Stimulated activated CD4-positive, alpha-beta T cell treated with anti-CD3 and anti-CD28 coated beads, Interleukin-15, amount 100 ng/mL, for 1 hour (primary cell): ENCODE results near the gene ADRB1.

Experiments used
- DNase-seq, 2 donors: peaks; one replicate each; pipeline ENCODE4 v3.0.0-alpha.2; 2020; ENCODE audit warnings: low read depth in 1 of 2, low spot score in 1 of 2

The ADRB1 gene

DNA sequence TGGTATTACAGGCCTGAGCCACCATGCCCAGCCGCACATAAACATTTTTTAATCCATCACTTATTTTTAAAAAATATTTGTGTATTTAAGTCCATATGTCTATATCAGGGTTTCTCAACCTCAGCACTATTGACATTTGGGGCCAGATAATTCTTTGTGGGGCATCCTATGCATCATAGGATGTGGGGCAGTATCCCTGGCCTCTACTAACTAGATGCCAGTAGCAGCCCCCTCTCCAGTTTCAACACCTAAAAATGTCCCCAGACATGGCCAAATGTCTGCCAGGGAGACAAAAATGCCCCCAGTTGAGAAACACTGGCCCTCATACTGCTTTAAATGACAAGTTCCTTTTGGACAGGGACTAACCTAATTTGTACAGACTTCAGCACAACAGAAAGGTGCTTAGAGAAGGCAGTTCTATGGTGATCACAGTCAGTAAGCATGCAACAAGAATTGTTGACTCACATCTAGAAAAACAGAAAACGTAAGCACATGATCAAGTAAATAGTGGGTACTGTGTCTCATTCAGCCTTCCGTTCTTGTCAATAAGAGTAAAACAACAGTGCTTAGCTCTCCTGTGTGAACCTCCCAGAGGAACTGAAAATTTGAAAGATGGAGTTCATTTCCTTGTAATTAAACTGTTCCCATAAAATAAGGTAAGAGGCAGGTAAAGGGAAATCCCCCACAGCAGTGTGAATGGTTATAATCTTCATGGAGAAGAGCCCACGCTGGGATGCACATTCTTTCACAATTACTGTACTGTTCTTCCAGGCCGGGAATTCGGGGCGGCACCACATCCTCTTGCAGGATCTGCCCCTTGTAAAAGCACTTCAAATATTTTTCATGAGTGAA lies 17.3 kb upstream of the ADRB1 start:
- no peak for DNase-seq

DNA sequence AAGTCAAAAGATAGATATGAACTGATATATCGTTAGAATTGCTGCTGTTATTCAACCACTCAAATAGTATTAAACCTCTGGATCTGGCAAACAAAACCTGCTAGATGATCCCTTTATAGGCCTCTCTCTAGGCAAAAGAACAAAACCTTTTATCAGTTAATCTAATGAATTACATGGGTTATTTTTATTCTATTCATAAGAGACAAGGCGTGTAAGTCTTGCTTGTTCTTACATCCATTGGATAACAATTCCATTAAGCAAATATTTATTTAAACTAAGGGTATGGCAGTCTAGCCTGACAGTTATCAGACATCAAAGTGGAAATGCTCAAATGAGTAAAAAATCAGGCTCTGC lies 16.6 kb upstream of the ADRB1 start:
- DNase-seq = no peak

DNA sequence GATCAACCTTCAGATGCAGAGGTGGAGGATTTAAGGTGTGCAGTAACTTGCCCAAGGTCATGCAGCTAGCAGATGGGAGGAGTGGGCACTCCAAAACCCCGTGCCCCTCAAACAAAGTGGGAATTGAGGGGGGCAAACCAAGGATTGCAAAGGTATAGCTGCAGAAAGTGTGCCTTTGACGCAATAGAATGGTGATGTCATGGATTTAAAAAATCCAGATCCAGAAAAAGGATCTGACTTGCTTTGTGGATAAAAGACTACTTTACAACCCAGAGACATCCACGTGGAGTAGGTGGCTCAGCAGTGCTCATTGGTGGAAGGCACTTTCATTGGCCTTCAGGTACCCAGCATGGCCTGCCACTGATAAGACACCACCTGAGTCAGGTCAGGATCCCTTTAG lies 15.7 kb upstream of the ADRB1 start:
- no peak for DNase-seq

DNA sequence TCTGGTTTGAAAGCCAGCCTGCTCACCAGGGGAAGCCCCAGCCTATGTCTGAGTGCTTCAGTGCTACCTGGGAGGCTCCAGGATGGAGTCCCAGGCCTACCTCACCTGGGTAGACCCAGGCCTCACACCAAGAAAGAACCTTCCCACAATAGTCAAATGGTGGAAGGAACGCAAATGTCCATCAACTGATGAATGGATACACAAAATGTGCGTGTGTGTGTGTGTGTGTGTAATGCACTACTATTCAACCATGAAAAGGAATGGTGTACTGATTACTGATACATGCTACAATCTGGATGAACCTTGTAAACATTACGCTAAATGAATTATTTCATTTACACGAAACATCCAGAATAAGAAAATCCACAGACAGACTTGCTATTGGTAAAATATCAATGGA lies 15.2 kb upstream of the ADRB1 start:
- no peak for DNase-seq

DNA sequence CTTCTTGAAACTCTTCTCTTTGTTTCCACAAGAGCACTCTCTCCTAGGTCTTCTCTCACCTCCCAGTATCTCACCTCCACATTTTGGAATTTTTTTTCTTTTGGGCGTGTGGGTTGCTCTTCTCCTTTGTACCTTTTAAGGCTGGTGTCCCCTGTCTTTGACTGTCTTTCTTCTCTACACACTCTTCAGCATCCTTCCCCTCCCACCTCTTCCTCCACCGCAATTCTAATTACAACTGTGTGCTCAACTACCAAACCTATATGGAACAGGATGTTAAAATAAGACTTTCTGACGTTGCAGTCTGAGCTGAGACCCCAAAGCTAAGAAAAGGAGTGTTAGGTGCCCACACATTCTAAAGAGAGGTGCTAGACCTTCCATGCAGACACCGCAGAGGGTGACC lies 14.0 kb upstream of the ADRB1 start:
- no peak for DNase-seq

DNA sequence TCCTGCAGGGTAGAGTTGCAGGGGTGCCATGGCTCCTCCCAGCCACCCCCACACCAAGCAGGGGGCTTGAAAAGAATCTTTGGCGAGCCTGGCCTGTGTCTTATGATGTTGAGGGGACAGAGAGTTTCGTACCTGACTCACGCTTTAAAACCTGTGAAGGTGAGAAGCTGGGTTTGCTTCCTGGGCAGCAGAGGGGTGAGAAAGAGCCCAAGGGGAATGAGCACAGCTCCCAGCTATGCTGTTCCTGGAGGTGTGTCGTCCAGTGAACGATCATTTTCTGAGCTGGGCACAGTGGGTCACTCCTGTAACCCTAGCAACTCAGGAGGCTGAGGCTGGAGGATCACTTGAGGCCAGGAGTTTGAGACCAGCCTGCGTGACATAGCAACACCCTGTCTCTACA lies 13.5 kb upstream of the ADRB1 start:
- DNase-seq = no peak

DNA sequence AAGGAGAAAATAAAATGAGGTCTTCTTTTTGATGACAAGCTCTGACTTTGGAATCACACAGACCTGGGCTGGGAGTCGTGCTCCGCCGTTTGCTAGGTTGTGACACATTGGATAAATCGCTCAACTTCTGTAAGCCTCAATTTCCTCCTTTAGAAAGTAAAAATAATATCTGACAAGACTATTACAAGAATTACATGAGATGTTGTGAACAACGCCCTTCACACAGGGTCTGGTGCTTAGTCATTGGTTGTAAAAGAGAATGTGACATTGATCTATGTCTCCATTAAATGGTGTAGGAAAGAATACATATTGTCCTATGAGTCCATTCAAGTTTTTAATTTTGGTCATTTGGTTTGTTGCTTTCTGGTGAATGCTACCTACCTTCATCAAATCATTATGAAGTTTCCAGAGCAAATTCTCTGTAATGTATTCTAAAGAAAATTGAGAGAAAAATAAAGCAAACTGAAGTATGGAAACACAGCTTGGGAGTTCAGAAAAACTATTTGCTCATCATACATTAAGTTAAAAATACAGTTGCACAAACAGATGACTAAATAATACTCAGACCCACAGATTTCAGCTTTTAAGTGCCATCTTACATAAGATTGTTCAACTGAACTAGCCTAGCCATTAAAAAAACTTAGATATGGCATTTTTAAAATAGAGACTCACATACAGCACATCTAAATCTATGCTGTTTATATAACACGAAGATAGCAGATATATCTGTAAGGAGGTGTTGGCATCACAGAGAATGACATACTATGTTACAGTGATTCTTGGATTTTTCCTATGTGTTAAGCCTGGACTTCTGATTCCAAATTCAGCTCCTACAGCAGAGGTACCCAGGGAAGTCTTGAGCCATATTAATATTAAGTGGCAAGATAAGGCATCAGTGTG lies 12.3 kb upstream of the ADRB1 start:
- DNase-seq = no peak

DNA sequence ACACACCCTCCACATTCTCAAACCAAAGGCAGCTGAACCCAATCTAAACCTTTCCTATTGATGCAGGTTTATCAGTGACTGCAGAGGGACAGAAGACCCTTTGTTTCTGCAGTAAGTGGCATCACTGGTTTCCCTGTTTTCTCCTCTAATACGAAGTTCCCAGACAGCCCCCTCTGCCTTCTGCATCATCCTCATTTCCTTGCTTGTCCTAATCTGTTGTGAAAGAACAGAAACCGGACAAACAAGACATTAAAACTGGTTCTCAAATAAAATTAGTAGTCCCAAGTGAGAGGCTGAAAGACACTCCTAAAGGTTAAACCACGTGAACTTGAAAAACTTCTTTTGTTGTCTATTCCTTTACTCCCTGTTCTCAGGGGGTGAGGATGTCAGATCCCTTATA lies 10.1 kb upstream of the ADRB1 start:
- DNase-seq = no peak

DNA sequence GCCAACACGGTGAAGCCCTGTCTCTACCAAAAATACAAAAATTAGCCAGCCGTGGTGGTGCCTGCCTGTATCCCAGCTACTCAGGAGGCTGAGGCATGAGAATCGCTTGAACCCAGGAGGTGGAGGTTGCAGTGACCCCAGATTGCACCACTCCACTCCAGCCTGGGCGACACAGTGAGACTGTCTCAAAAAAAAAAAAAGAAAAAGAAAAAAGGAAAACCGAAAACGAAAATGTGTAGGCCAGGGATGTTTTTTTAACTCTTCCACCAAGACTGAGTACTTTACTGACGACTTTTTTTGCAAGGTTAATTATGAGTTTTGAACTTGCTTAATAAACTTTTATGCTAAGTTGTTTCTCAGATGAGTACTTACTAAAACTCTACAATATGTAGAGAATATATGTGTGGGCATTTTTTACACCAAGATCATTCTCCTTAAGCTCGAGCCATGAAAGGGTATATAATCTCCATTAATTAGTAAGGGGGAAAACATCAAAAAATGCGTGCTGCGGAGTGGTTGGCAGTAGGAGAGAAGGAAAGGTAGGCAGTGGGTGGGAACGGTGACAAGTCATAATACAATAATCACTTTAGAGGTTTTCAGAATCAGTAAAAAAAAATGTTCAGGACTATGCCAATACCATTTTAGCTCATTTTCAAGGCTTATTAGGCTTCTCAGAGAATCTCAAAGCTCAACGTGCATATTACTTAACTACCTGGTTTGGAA lies 8.6 kb upstream of the ADRB1 start:
- DNase-seq = no peak

DNA sequence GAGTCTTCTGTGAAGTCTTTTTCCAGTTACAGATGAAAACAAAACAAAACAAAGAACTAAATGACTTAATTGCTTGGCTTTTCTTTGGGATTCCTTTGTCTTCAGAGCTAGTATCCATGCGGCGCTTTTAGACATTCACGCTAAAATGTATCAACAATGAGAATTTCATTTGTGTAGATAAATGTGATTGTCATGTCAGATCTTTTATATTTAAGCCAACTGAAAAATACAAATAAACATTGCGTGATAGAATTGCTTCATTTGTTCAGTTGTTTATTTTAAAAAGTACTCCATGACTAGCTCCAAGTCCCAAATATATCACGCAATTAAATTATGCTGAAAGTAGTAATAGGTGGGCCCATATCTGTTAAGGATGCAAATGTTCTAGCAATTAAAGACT lies 7.9 kb upstream of the ADRB1 start:
- no peak for DNase-seq

DNA sequence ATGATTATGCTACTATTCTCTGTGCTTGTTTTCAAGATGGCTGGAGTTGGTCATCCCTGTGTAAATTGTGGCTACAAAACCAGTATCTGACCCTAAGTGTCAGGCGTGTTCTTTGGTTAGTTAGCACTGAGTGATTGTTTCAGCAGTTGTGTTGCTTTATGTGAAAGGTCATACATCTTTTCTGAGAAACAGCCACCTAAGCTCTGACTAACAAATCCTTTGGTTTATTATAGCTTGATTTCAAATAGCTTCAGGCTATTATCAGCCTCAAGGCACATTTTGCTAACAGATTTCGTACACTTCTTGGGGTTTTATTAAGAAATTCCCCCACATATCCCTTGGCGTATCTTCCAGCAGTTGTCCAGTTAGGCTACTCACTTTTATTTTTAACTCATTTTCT lies 4.8 kb upstream of the ADRB1 start:
- no peak for DNase-seq

DNA sequence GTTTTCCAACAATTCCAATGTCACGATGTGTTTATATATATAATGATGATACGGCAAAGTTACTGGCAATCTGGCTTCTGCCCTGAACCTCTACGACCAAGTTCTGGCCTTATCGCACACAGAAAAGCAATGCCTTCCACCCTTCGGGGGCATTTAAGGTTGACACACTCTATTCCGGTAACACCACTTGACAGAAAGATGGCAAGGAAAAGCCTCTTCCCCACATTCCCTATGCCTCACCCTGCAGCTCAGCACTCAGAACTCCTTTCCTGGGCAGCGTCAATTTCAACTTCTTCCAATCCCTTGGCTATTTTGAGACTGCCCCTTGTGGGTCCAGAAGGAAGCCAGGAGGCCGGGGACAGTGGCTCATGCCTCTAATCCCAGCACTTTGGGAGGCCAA lies 2.5 kb upstream of the ADRB1 start:
- no peak for DNase-seq

DNA sequence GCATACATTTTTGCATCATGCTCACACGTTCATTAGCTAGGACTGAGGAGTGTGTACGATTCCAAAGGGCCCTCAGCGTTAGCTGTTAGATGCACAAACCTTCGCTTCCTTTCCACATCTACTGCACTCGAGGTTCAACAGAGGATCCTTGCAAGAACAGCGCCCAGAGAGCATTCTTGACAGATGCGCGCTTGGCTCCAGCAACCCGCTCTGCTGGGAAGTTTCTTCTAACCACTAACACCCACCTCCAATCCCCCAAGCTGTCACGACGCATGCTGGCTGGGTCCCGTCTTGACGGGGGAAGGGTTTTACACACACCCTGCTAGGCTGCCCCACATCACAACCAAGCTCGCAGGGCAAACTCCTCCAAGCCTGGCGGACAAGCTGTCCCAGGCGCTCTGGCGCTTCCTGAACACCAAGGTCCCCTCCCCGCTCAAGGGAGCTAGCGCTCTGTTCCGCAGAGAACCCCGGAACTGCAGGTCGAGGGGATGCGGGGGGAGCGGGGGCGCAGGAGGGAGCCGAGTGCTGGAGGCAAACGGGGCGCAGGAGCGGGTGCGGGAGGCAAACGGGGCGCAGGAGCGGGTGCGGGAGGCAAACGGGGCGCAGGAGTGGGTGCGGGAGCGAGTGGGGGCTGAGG lies 653 bp upstream of the ADRB1 start:
- DNase-seq = no peak

DNA sequence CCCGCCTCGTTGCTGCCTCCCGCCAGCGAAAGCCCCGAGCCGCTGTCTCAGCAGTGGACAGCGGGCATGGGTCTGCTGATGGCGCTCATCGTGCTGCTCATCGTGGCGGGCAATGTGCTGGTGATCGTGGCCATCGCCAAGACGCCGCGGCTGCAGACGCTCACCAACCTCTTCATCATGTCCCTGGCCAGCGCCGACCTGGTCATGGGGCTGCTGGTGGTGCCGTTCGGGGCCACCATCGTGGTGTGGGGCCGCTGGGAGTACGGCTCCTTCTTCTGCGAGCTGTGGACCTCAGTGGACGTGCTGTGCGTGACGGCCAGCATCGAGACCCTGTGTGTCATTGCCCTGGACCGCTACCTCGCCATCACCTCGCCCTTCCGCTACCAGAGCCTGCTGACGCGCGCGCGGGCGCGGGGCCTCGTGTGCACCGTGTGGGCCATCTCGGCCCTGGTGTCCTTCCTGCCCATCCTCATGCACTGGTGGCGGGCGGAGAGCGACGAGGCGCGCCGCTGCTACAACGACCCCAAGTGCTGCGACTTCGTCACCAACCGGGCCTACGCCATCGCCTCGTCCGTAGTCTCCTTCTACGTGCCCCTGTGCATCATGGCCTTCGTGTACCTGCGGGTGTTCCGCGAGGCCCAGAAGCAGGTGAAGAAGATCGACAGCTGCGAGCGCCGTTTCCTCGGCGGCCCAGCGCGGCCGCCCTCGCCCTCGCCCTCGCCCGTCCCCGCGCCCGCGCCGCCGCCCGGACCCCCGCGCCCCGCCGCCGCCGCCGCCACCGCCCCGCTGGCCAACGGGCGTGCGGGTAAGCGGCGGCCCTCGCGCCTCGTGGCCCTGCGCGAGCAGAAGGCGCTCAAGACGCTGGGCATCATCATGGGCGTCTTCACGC lies 825 bp downstream of the ADRB1 start:
- no peak for DNase-seq

DNA sequence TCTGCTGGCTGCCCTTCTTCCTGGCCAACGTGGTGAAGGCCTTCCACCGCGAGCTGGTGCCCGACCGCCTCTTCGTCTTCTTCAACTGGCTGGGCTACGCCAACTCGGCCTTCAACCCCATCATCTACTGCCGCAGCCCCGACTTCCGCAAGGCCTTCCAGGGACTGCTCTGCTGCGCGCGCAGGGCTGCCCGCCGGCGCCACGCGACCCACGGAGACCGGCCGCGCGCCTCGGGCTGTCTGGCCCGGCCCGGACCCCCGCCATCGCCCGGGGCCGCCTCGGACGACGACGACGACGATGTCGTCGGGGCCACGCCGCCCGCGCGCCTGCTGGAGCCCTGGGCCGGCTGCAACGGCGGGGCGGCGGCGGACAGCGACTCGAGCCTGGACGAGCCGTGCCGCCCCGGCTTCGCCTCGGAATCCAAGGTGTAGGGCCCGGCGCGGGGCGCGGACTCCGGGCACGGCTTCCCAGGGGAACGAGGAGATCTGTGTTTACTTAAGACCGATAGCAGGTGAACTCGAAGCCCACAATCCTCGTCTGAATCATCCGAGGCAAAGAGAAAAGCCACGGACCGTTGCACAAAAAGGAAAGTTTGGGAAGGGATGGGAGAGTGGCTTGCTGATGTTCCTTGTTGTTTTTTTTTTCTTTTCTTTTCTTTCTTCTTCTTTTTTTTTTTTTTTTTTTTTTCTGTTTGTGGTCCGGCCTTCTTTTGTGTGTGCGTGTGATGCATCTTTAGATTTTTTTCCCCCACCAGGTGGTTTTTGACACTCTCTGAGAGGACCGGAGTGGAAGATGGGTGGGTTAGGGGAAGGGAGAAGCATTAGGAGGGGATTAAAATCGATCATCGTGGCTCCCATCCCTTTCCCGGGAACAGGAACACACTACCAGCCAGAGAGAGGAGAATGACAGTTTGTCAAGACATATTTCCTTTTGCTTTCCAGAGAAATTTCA lies 1.7 kb downstream of the ADRB1 start:
- DNase-seq = no peak

DNA sequence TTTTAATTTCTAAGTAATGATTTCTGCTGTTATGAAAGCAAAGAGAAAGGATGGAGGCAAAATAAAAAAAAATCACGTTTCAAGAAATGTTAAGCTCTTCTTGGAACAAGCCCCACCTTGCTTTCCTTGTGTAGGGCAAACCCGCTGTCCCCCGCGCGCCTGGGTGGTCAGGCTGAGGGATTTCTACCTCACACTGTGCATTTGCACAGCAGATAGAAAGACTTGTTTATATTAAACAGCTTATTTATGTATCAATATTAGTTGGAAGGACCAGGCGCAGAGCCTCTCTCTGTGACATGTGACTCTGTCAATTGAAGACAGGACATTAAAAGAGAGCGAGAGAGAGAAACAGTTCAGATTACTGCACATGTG lies 2.4 kb downstream of the ADRB1 start:
- DNase-seq = no peak

DNA sequence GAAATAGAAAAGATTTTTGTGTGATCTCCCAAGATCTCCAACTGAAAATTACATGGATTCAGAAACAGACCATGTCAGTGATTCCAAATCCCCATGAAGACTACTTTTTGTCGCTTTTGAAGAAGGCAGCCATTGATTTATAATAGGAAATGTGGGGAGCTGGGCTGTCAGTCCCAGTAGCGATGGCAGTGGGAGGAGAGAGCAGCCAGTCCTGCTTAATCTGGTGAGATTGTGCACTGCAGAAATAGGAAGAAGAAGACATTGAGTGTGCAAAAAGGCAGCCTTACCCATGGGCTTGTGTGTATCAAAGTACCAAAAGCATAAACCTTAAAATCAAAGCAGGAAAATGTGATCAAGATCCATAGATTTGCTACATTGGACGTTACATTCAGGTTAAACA lies 4.8 kb downstream of the ADRB1 start:
- no peak for DNase-seq

DNA sequence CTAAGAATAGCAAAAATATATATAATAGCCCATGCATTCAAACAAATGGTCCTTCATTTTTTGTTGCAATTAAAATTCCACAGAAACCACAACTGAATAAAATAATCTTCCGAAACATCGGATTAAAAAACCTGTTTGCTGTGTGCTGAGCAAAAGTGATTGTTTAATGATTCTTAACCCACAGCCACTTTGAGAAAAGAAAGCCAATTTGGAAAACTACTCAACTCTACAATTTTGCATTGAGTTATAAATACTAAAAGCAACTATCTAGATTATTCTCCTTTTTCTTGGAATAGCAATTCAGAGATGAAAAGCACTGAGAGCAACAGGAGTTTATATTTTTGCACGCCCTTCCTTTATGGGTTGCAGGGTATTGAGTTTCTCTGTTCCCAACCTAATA lies 8.0 kb downstream of the ADRB1 start:
- no peak for DNase-seq

DNA sequence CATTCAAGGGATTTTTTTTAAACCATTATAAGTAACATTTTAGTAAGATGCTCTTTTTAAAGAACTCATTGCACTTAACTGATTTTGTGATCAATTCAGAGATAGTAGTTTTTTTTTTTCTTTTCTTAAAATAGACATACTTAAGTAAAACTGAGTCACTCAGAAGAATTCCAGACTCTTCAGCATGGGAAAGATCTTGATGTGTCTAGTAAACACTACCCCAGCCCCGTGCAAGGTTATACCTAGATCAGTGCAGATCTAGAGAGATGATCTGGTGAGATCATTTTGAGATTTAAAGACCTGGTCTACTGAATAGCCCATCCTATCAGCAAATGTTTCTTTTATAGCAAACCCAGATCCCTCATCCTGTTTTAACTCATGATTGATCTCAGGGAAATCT lies 8.6 kb downstream of the ADRB1 start:
- no peak for DNase-seq
